ENCODE measurements around the gene ADRM1.

Gene ADRM1

GRCh38 chr20:62355878-62356588 lies 53.2 kb downstream of the ADRM1 start:
- no peak overlapping the region for H3K4me3 ChIP-seq (ENCODE audit: insufficient read depth, low read length, poor library complexity, severe bottlenecking)
- H3K9me2 ChIP-seq (replicated peaks; ENCODE audit: insufficient read depth, low read length), result no peaks in the 10 kb centered on the region
- no peak overlapping the region for H3K9ac ChIP-seq (ENCODE audit: low read length)
- no peaks in the 10 kb centered on the region for H3K9me3 ChIP-seq (ENCODE audit: insufficient read depth, low read length)
- TF ChIP-seq EZH2phosphoT487 (conservative IDR thresholded peaks at IDR 0.05; ENCODE audit: low read length), result no peak
- H4K20me1 ChIP-seq (ENCODE audit: low read depth, low read length), result no peaks in the 10 kb centered on the region
- no peak overlapping the region for H3K4me2 ChIP-seq (ENCODE audit: low read depth, low read length, poor library complexity, severe bottlenecking)
- H2AFZ ChIP-seq (ENCODE audit: low read depth, low read length, severe bottlenecking), result no peak overlapping the region
- H3K79me2 ChIP-seq (ENCODE audit: insufficient read depth, low read length), result no peaks in the 10 kb centered on the region
- H3K36me3 ChIP-seq (ENCODE audit: low read length), result no peaks in the 10 kb centered on the region
- no peaks in the 10 kb centered on the region for H3K27me3 ChIP-seq (ENCODE audit: low read length)
- H3F3A ChIP-seq (ENCODE audit: insufficient read depth), result no peaks in the 10 kb centered on the region
- no peak overlapping the region for H3K27ac ChIP-seq (ENCODE audit: low read depth, low read length)

GRCh38 chr20:62356589-62357186 lies 53.9 kb downstream of the ADRM1 start:
- Histone ChIP-seq H3K9ac (ENCODE audit: low read length) (no peak overlapping the region), H3K79me2 (ENCODE audit: insufficient read depth, low read length) (no peaks in the 10 kb centered on the region), H2AFZ (ENCODE audit: low read depth, low read length, severe bottlenecking) (no peak overlapping the region), H3K36me3 (ENCODE audit: low read length) (no peaks in the 10 kb centered on the region), H3K4me3 (ENCODE audit: insufficient read depth, low read length, poor library complexity, severe bottlenecking) (no peak overlapping the region), H3K27ac (ENCODE audit: low read depth, low read length) (no peak overlapping the region), H3K9me2 (replicated peaks; ENCODE audit: insufficient read depth, low read length) (no peaks in the 10 kb centered on the region), H4K20me1 (ENCODE audit: low read depth, low read length) (no peaks in the 10 kb centered on the region), H3K4me2 (ENCODE audit: low read depth, low read length, poor library complexity, severe bottlenecking) (no peak overlapping the region), H3K27me3 (ENCODE audit: low read length) (no peaks in the 10 kb centered on the region), H3K9me3 (ENCODE audit: insufficient read depth, low read length) (no peaks in the 10 kb centered on the region), H3F3A (ENCODE audit: insufficient read depth) (no peaks in the 10 kb centered on the region)
- no peak for TF ChIP-seq EZH2phosphoT487 (conservative IDR thresholded peaks at IDR 0.05; ENCODE audit: low read length)
- TF ChIP-seq CTCF (IDR thresholded peaks at IDR 0.05; ENCODE audit: insufficient read depth, low read length, poor library complexity, severe bottlenecking), result no peak

GRCh38 chr20:62357187-62357667 lies 54.4 kb downstream of the ADRM1 start:
- no peak for TF ChIP-seq EZH2phosphoT487 (conservative IDR thresholded peaks at IDR 0.05; ENCODE audit: low read length)
- no peak for TF ChIP-seq CTCF (IDR thresholded peaks at IDR 0.05; ENCODE audit: insufficient read depth, low read length, poor library complexity, severe bottlenecking)

GRCh38 chr20:62357681-62358080 lies 54.9 kb downstream of the ADRM1 start:
- no peaks in the 10 kb centered on the region for H3K9me3 ChIP-seq (ENCODE audit: insufficient read depth, low read length)
- H2AFZ ChIP-seq (ENCODE audit: low read depth, low read length, severe bottlenecking), result no peak overlapping the region
- H3K4me3 ChIP-seq (ENCODE audit: insufficient read depth, low read length, poor library complexity, severe bottlenecking), result no peak overlapping the region
- TF ChIP-seq CTCF (IDR thresholded peaks at IDR 0.05; ENCODE audit: insufficient read depth, low read length, poor library complexity, severe bottlenecking) (no peak), EZH2phosphoT487 (conservative IDR thresholded peaks at IDR 0.05; ENCODE audit: low read length) (no peak)
- no peaks in the 10 kb centered on the region for H3K27me3 ChIP-seq (ENCODE audit: low read length)
- no peaks in the 10 kb centered on the region for H3K9me2 ChIP-seq (replicated peaks; ENCODE audit: insufficient read depth, low read length)
- no peak overlapping the region for H3K4me2 ChIP-seq (ENCODE audit: low read depth, low read length, poor library complexity, severe bottlenecking)
- no peaks in the 10 kb centered on the region for H3K36me3 ChIP-seq (ENCODE audit: low read length)
- H3K27ac ChIP-seq (ENCODE audit: low read depth, low read length), result no peak overlapping the region
- no peak overlapping the region for H3K9ac ChIP-seq (ENCODE audit: low read length)
- no peaks in the 10 kb centered on the region for H3F3A ChIP-seq (ENCODE audit: insufficient read depth)
- no peaks in the 10 kb centered on the region for H3K79me2 ChIP-seq (ENCODE audit: insufficient read depth, low read length)
- no peaks in the 10 kb centered on the region for H4K20me1 ChIP-seq (ENCODE audit: low read depth, low read length)

More at GRCh38 chr20:62357187-62357667, 54.4 kb downstream of the ADRM1 start:
- H3K9me3 ChIP-seq (ENCODE audit: insufficient read depth, low read length), result no peaks in the 10 kb centered on the region
- H3K36me3 ChIP-seq (ENCODE audit: low read length), result no peaks in the 10 kb centered on the region
- H3K4me2 ChIP-seq (ENCODE audit: low read depth, low read length, poor library complexity, severe bottlenecking), result no peak overlapping the region
- H3K4me3 ChIP-seq (ENCODE audit: insufficient read depth, low read length, poor library complexity, severe bottlenecking), result no peak overlapping the region
- no peaks in the 10 kb centered on the region for H3K9me2 ChIP-seq (replicated peaks; ENCODE audit: insufficient read depth, low read length)
- no peak overlapping the region for H2AFZ ChIP-seq (ENCODE audit: low read depth, low read length, severe bottlenecking)
- no peaks in the 10 kb centered on the region for H3F3A ChIP-seq (ENCODE audit: insufficient read depth)
- H3K79me2 ChIP-seq (ENCODE audit: insufficient read depth, low read length), result no peaks in the 10 kb centered on the region
- H4K20me1 ChIP-seq (ENCODE audit: low read depth, low read length), result no peaks in the 10 kb centered on the region
- H3K27me3 ChIP-seq (ENCODE audit: low read length), result no peaks in the 10 kb centered on the region
- H3K9ac ChIP-seq (ENCODE audit: low read length), result no peak overlapping the region
- no peak overlapping the region for H3K27ac ChIP-seq (ENCODE audit: low read depth, low read length)

Data from SU-DHL-6 (cell line).